Middle frontal gyrus (tissue), 1 donor: Measurements from ENCODE around the gene CYB561D1.

Experiments used
- DNase-seq: peaks from one replicate; pipeline ENCODE4 v3.0.0-alpha.2; 2015; ENCODE audit warnings: low spot score; ENCODE audit errors: extremely low spot score

The CYB561D1 gene

DNA sequence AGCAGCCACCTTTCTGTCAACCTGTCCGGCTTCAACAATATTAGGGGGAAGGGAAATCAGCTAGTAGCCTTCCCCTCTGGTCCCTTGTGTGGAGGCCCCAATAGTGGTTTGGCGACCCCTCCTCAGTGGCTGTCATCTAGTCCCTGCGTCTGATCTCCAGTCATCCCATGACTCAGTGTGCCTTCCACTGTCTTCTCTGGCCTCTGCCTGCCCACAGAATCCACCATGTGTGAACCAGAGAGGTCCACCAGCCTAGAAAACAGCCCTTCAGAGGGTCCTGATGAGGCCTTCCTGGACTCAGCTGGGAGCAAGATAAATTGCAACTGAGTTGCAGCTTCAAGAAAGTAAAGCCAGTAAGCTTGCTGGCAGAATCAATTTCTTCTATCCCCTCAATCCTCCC is 14.0 kb upstream of the CYB561D1 start:
- no peak for DNase-seq

DNA sequence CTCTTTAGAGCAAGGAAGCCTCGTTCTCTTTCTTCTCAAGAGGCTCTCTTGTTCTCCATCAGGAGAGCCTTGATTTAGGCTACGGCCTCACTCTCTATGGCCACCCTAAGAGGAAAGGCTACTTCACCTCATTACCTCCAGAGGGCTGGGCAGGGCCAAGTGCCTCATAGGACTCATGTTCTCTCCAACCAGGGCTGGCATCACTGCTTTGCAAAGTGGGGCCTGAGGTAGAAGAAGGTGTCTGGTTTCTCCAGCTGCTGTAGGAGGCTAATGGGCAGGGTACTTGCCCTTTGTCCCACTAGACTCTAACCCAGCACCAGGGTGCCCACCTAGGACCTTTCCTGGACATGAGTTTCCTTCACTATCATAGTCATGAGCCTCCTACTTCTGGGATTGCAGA is 12.2 kb upstream of the CYB561D1 start:
- no peak for DNase-seq

GRCh38 chr1:109482242-109482641 is 11.7 kb upstream of the CYB561D1 start:
- no peak for DNase-seq

- no peak for DNase-seq
Measured at GRCh38 chr1:109482791-109483671, 10.9 kb upstream of the CYB561D1 start.

DNA sequence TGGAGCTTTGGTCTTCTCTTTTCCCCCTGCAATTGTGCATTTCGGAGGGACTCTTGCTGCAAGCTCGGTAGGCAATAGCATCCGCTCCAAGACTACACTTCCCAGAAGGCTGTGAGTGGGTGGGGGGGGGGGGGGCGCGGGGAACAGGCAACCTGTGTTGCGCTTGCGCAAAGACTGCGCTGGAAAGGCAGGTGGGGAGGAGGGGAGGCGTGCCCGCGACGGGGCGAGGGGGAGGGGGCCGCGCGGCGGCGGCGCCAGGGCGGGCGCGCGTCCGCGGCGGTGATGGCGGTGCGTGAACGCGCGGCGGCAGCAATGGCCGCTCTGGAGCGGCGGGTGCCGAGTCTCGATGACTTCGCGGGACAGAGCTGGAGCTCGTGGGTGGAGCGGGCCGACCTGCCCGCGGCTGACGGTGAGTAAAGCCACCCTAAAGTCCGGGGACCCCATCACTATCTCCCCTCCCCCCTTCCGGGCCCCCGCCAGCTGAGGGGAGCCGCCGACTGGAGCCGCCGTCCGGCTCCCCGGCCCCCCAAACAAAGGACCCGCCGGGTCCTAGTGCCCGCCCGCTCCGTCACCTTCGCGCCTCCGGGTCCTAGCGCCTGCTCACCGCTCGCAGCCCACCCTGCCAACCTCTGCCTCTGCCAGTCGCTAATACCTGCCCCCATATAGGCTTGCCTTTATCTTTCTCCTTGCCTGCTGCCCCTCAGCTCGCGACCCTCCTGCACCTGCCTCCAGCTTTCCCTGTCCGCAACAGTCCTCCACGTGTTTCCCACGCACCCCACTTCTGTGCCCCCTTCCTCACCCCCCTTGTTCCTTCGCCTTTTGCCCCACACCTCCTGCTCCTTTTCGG is 10.0 kb upstream of the CYB561D1 start, which contains the start of gene ATXN7L2:
TSS of gene ATXN7L2 (plus strand) at position 234 of the 847 bp plus-strand sequence. CDS start at position 283, 49 bp downstream.
- DNase-seq: peak; percentile 78

- DNase-seq: no peak
Measured at GRCh38 chr1:109484519-109484975, 9.3 kb upstream of the CYB561D1 start.

GRCh38 chr1:109485001-109485400 is 8.9 kb upstream of the CYB561D1 start:
- no peak for DNase-seq

GRCh38 chr1:109487261-109487660 is 6.6 kb upstream of the CYB561D1 start:
- DNase-seq: no peak

GRCh38 chr1:109488201-109488600 is 5.7 kb upstream of the CYB561D1 start:
- DNase-seq: no peak

- no peak for DNase-seq
Measured at GRCh38 chr1:109488696-109489095, 5.2 kb upstream of the CYB561D1 start.

GRCh38 chr1:109490029-109490933 is 3.6 kb upstream of the CYB561D1 start:
- peak; percentile 54 for DNase-seq

DNA sequence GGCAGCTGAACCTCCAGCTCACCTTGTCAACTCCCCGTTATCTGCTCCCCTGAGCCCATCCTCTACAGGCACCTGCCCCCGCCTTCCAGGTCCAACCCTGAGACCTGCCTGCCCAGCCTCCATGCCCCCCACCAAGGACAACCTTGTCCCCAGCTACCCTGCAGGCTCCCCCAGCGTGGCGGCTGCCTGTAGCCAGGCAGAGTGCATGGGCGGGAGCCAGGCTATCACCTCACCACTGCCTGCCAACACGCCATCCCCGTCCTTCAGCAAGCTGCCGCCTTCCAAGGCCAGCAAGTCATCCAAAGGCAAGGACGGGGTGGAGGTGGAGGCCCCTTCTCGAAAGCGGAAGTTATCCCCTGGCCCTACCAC is 3.0 kb upstream of the CYB561D1 start:
- DNase-seq: no peak

DNA sequence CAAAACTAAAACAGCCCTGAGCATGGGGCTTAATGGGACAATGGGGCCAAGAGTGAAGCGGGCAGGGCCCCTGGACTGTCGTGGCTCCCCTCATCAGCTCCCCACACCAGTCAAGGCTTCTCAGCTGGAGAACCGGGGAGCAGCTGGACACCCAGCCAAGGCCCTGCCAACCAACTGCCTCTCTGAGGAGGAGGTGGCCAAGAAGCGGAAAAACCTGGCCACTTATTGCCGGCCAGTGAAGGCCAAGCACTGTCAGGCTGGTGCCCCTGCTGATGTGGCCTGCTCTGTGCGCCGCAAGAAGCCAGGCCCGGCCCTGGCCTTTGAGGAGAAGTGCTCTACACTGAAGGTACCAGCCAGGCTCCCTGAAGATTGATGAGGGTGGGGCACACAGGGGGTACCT is 2.5 kb upstream of the CYB561D1 start:
- DNase-seq: no peak

DNA sequence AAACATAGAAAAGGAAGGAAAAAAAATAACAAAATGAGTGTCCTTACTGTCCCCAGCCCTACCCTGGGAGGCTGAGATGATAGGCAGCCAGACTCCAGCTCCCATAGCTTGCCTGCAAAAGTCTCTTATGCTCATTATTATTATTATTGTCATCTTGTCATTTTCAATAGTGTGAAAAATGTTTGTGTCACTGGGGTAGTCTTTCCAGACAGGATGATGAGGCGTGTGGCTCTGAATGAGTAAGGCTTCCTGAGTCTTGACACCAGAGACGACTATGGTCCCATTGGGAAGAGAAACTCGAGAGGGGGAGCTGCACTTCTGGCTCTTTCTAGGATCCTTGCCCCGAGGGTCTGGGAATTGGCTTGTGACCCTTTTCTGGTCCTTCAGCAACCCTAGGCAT is 1.1 kb upstream of the CYB561D1 start:
- no peak for DNase-seq

DNA sequence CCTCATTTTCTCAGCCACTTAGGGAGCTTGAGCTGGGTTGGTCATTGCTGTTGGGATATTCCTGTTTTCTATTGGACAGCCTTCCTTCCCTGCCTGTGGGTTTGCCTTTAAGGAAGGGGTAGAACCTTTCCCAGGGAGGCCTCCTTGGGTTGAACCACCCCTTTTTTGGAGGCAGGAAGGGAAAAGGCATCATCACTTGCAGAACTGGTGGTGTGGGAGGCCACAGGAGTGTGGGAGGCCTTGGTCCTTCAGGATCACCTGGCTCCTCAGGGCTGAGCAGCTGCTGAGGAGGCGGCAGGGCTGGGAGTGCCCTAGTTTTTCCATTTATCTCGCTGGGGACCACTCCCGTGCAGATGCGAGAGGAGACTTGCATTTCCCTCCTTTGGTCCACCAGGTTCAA is 667 bp upstream of the CYB561D1 start:
- no peak for DNase-seq

DNA sequence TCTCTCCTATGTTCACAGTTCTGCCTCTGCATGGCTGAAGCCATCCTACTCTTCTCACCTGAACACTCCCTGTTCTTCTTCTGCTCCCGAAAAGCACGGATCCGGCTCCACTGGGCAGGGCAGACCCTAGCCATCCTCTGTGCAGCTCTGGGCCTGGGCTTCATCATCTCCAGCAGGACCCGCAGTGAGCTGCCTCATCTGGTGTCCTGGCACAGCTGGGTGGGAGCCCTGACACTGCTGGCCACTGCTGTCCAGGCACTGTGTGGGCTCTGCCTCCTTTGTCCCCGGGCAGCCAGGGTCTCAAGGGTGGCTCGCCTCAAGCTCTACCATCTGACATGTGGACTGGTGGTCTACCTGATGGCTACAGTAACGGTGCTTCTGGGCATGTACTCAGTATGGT is 1.8 kb downstream of the CYB561D1 start:
- no peak for DNase-seq

- no peak for DNase-seq
Measured at GRCh38 chr1:109497449-109498160, 3.7 kb downstream of the CYB561D1 start.

DNA sequence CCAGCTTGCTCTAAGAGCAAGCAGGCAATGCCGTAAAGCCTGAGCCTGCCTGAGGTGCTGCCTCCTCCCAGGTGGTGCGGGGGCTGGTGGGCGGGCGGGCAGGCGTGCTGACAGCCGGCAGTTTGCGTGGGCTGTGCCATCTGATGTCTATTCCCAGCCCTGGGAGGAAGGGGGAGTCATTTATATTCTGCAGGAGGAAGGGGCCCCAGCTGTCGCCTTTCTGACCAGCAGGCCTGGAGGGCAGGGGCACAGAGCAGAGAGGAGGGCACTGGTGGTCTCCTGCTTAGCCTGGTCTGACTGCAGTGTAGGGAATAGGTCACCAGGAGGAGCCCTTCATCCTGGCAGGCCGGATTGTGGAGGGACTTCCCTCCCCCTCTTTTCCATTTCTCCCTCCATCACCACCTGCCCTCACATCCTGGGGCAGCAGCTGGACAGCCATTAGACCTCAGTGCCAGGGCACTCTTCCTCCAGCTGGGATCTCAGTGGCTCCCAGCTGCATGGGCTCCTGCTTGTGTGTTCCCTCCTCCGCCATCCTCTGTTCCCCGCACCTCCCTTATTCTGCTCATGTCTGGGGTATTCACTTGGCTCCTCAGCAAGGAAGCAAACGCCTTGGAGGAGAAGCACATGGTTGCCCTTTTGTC is 4.4 kb downstream of the CYB561D1 start:
- DNase-seq: no peak

DNA sequence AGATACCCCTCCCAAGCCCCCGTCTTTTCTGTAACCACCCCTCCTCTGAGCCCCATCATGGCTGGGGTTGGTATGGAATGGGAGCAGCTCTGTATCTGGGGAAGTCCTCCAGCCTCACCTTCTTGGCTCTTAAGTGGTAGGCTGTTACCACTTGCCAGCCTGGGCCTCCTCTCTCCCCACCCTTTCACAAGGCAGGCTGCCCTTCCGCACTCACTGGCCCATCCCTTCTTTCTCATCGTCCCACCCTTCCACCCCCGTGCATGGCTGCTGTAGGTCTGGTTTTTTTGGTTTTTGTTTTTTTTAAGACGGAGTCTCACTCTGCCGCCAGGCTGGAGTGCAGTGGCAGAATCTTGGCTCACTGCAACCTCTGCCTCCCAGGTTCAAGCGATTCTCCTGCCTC is 5.2 kb downstream of the CYB561D1 start:
- DNase-seq: no peak
